Hepatocyte (in vitro differentiated cells): ENCODE results near the gene ZMYND8. TPM values are rescaled to one million over a fixed set of nuclear protein-coding genes. Genes with fewer than 3 reads are reported as not detected.

Experiments used
- DNase-seq: peaks from one replicate; pipeline ENCODE4 v3.0.0-alpha.2; 2016; ENCODE audit warnings: low spot score
- H2AFZ ChIP-seq: fragments of 200-600 bp; sonication (generic); 2 replicates; pipeline ENCODE4 v1.6.0; 2016; ENCODE audit warnings: antibody characterized with exemption, mild to moderate bottlenecking
- H3K27ac ChIP-seq: fragments of 200-600 bp; sonication (generic); 2 replicates; pipeline ENCODE4 v1.5.1; 2016; ENCODE audit warnings: mild to moderate bottlenecking
- H3K27me3 ChIP-seq: fragments of 200-600 bp; sonication (generic); 2 replicates; pipeline ENCODE4 v1.6.1; 2016
- H3K36me3 ChIP-seq: fragments of 200-600 bp; sonication (generic); replicated peaks from 2 replicates; pipeline ENCODE4 v1.5.1; 2016; ENCODE audit warnings: low read depth; ENCODE audit not compliant: insufficient read depth
- H3K4me1 ChIP-seq: fragments of 200-600 bp; sonication (generic); 2 replicates; pipeline ENCODE4 v1.5.1; 2016; ENCODE audit warnings: mild to moderate bottlenecking, moderate library complexity; ENCODE audit not compliant: insufficient read depth
- H3K4me2 ChIP-seq: fragments of 200-600 bp; sonication (generic); 2 replicates; pipeline ENCODE4 v1.6.0; 2016
- H3K4me3 ChIP-seq: fragments of 200-600 bp; sonication (generic); 2 replicates; pipeline ENCODE4 v1.5.1; 2016; ENCODE audit warnings: mild to moderate bottlenecking
- H3K79me2 ChIP-seq: fragments of 200-600 bp; sonication (generic); 2 replicates; pipeline ENCODE4 v1.6.0; 2017; ENCODE audit warnings: mild to moderate bottlenecking
- H3K9me2 ChIP-seq: fragments of 200-600 bp; sonication (generic); replicated peaks from 2 replicates; pipeline ENCODE4 v1.6.0; 2017; ENCODE audit warnings: mild to moderate bottlenecking; ENCODE audit not compliant: insufficient read depth
- H3K9me3 ChIP-seq: fragments of 200-600 bp; sonication (generic); 2 replicates; pipeline ENCODE4 v1.5.1; 2016; ENCODE audit warnings: low read depth, mild to moderate bottlenecking
- H4K20me1 ChIP-seq: fragments of 200-600 bp; sonication (generic); 2 replicates; pipeline ENCODE4 v1.6.0; 2016; ENCODE audit warnings: mild to moderate bottlenecking; ENCODE audit not compliant: insufficient read depth, poor library complexity, severe bottlenecking
- EZH2 ChIP-seq: fragments of 200-600 bp; sonication (generic); IDR thresholded peaks from 2 replicates; pipeline ENCODE4 v1.6.1; 2016; ENCODE audit warnings: antibody characterized with exemption, mild to moderate bottlenecking, borderline replicate concordance
- EZH2phosphoT487 ChIP-seq: fragments of 200-600 bp; sonication (generic); IDR thresholded peaks from one replicate; pipeline ENCODE4 v1.6.1; 2018; ENCODE audit warnings: antibody characterized with exemption, mild to moderate bottlenecking, low read depth, moderate library complexity; ENCODE audit not compliant: unreplicated experiment, severe bottlenecking
- WGBS: methylation state at CpG from one replicate; pipeline ENCODE4 v1.1.6; 2016; ENCODE audit warnings: low lambda C conversion rate; ENCODE audit errors: missing lambda C conversion rate; 5-methylcytosine and 5-hydroxymethylcytosine counted together
- polyA plus RNA-seq: library from polyadenylated mRNA; unstranded; fragments of >200 nt; fragmentation: Nextera tagmentation; extraction: Ambion mirVana; gene quantifications from 2 replicates; pipeline ENCODE4 v1.2.1, GENCODE V29; 2016
- total RNA-seq: library from RNA; depleted of rRNA; stranded (reverse); fragments of >200 nt; gene quantifications from 2 replicates; pipeline ENCODE4 v1.2.3, GENCODE V29; 2014
- TF ChIP-seq, protein P1 (sequence below): fragments of 200-600 bp; sonication (generic); IDR thresholded peaks from 2 replicates; pipeline ENCODE4 v1.5.1; 2016; ENCODE audit warnings: antibody characterized with exemption, mild to moderate bottlenecking; ENCODE audit not compliant: poor library complexity

ZMYND8 gene
- total and polyA plus RNA-seq, 2 experiments from 2014 or later: 30.3 to 34.3 TPM

DNA sequence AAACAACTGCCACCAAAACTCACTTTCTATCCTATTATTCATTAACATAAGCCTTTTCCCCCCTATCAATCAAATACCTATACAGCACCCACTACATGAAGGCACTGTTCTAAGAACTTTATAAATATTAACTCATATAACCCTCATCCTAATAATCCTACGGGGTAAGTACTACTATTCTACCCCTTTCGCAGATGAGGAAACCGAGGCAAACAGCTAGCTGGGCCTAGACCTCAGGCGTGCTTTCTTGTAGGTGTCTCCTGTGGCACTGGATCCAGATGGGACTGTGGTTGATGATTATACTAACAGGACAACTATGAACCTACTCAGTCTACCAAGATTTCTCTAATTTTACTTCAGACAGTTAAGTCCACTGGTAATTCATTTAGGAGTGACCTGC lies 131.6 kb downstream of the ZMYND8 start:
- Histone ChIP-seq H3K9me3 (no peaks in the 10 kb centered on the region), H3K9me2 (no peaks in the 10 kb centered on the region), H3K27me3 (no peaks in the 10 kb centered on the region), H4K20me1 (no peaks in the 10 kb centered on the region), H2AFZ (no peak overlapping the region), H3K27ac (no peak overlapping the region), H3K36me3 (peaks cover 6% of the 10 kb centered on the region), H3K79me2 (peaks cover 8% of the 10 kb centered on the region), H3K4me3 (no peak overlapping the region), H3K4me1 (no peaks in the 10 kb centered on the region), H3K4me2 (no peak overlapping the region)
- TF ChIP-seq EZH2 (no peak), EZH2phosphoT487 (no peak)
- TF ChIP-seq, protein P1, sequence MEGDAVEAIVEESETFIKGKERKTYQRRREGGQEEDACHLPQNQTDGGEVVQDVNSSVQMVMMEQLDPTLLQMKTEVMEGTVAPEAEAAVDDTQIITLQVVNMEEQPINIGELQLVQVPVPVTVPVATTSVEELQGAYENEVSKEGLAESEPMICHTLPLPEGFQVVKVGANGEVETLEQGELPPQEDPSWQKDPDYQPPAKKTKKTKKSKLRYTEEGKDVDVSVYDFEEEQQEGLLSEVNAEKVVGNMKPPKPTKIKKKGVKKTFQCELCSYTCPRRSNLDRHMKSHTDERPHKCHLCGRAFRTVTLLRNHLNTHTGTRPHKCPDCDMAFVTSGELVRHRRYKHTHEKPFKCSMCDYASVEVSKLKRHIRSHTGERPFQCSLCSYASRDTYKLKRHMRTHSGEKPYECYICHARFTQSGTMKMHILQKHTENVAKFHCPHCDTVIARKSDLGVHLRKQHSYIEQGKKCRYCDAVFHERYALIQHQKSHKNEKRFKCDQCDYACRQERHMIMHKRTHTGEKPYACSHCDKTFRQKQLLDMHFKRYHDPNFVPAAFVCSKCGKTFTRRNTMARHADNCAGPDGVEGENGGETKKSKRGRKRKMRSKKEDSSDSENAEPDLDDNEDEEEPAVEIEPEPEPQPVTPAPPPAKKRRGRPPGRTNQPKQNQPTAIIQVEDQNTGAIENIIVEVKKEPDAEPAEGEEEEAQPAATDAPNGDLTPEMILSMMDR: no peak
- WGBS: 95% methylated on average over 4 of the region's 4 CpGs
- DNase-seq: no peak

DNA sequence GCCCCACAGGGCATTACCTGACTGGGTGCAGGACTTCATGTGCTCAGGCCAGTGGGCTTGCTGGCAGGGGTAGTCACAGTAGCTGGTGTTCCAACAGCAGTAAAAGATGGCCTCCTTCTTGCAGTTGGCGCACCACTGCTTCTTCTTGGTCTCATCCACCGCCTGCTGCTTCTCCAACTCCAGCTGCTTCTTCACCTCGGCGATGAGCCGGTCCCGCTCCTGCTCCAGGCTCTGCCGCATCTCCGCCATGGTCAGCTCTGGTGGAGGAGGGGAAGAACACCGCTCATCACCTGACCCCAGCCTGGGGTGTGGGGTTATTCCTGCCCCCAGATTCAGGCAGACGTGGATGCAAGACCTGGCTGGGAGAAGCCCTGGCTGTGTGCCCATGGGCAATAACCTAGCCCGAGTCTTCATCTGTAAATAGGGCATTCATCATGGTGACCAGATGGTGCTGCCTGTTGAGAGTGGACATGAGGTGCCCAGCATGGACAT lies 132.2 kb downstream of the ZMYND8 start:
- Histone ChIP-seq H3K4me1 (no peaks in the 10 kb centered on the region), H3K4me2 (no peak overlapping the region), H2AFZ (no peak overlapping the region), H3K36me3 (peaks cover 6% of the 10 kb centered on the region), H3K9me3 (no peaks in the 10 kb centered on the region), H3K27ac (no peak overlapping the region), H3K27me3 (no peaks in the 10 kb centered on the region), H3K4me3 (no peak overlapping the region), H3K9me2 (no peaks in the 10 kb centered on the region), H3K79me2 (peaks cover 11% of the 10 kb centered on the region), H4K20me1 (no peaks in the 10 kb centered on the region)
- WGBS: 98% methylated on average over 11 of the region's 11 CpGs
- DNase-seq: no peak
- TF ChIP-seq EZH2 (no peak), EZH2phosphoT487 (no peak)
- TF ChIP-seq, protein P1: no peak

DNA sequence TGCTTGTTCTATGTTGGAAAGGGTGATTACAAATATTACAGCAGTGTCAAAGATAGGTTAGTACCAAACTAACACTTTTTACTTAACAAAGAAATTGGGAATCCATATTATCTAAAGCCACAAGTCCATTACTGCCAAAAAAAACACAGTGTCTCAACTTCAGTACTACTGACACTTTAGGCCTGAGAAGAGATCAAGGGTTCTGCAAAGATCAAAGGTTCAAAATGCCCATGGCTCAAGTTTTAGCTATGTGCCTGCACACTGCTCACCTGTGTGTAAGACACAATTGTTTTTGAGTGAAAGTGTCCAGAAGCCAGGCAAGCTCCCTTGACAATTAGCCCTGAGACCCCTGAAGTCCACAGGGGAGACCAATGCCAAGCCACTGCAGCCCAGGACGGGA lies 132.6 kb downstream of the ZMYND8 start:
- Histone ChIP-seq H3K4me2 (no peak overlapping the region), H3K4me1 (no peaks in the 10 kb centered on the region), H4K20me1 (no peaks in the 10 kb centered on the region), H2AFZ (no peak overlapping the region), H3K9me3 (no peaks in the 10 kb centered on the region), H3K4me3 (no peak overlapping the region), H3K79me2 (peaks cover 12% of the 10 kb centered on the region), H3K27me3 (no peaks in the 10 kb centered on the region), H3K9me2 (no peaks in the 10 kb centered on the region), H3K27ac (no peak overlapping the region), H3K36me3 (peaks cover 6% of the 10 kb centered on the region)
- no peak for TF ChIP-seq EZH2
- TF ChIP-seq, protein P1: no peak
- TF ChIP-seq EZH2phosphoT487: no peak
- 93% methylated on average over 1 of the region's 1 CpG for WGBS
- no peak for DNase-seq
